ENCODE data around the gene ZNF750.

Gene ZNF750

GRCh38 chr17:82843904-82844680 is 4.3 kb upstream of the ZNF750 start:
- Histone ChIP-seq H3K79me2 (ENCODE audit: insufficient read depth, low read length) (no peaks in the 10 kb centered on the region), H3K4me3 (ENCODE audit: insufficient read depth, low read length, poor library complexity, severe bottlenecking) (no peak overlapping the region), H3K36me3 (ENCODE audit: low read length) (no peaks in the 10 kb centered on the region), H3K27ac (ENCODE audit: low read depth, low read length) (no peak overlapping the region), H3K9me2 (replicated peaks; ENCODE audit: insufficient read depth, low read length) (no peaks in the 10 kb centered on the region), H2AFZ (ENCODE audit: low read depth, low read length, severe bottlenecking) (no peak overlapping the region), H3F3A (ENCODE audit: insufficient read depth) (no peaks in the 10 kb centered on the region), H3K9me3 (ENCODE audit: insufficient read depth, low read length) (no peaks in the 10 kb centered on the region), H3K4me2 (ENCODE audit: low read depth, low read length, poor library complexity, severe bottlenecking) (no peak overlapping the region), H4K20me1 (ENCODE audit: low read depth, low read length) (no peaks in the 10 kb centered on the region), H3K9ac (ENCODE audit: low read length) (no peak overlapping the region), H3K27me3 (ENCODE audit: low read length) (no peaks in the 10 kb centered on the region)
- no peak for TF ChIP-seq CTCF (IDR thresholded peaks at IDR 0.05; ENCODE audit: insufficient read depth, low read length, poor library complexity, severe bottlenecking)
- no peak for TF ChIP-seq EZH2phosphoT487 (conservative IDR thresholded peaks at IDR 0.05; ENCODE audit: low read length)

DNA sequence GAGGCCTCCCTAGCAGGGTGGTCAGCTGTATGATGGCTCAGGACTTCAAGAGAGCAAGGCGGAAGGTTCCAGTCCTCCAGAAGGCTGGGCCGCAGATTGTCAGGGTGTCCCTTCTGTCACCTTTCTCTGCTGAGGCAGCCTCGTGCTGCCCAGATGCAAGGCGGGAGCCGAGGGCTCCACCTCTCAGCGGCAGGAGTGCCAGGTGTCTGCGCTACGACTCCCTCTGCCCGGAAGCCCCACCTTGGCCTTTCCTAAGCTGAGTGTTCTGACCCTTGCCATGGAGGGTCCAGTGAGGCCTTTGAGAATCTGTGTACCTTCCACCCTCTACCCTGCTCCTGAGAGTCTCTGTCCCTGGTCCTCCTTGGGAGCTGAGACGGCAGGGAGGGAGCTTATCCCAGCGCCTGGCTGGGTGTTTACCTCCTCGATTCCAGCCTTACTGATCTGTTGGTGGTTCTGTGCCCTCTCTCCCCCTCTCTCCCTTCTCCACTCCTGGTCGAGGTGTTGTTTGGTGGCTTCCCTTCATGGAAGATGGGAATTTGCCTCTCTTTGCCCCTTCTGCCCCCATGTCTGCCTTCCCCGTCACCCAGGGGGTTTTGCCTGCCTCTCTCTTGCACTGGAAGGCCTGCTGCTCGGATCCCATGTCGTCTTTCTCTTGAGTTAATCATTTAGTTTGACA is 2.2 kb upstream of the ZNF750 start:
- Histone ChIP-seq H3K27me3 (ENCODE audit: low read length) (no peaks in the 10 kb centered on the region), H4K20me1 (ENCODE audit: low read depth, low read length) (no peaks in the 10 kb centered on the region), H3K79me2 (ENCODE audit: insufficient read depth, low read length) (no peaks in the 10 kb centered on the region), H3K9me2 (replicated peaks; ENCODE audit: insufficient read depth, low read length) (no peaks in the 10 kb centered on the region), H3F3A (ENCODE audit: insufficient read depth) (no peaks in the 10 kb centered on the region), H3K9me3 (ENCODE audit: insufficient read depth, low read length) (no peaks in the 10 kb centered on the region), H3K9ac (ENCODE audit: low read length) (no peak overlapping the region), H3K4me3 (ENCODE audit: insufficient read depth, low read length, poor library complexity, severe bottlenecking) (no peak overlapping the region), H3K36me3 (ENCODE audit: low read length) (no peaks in the 10 kb centered on the region), H2AFZ (ENCODE audit: low read depth, low read length, severe bottlenecking) (no peak overlapping the region), H3K4me2 (ENCODE audit: low read depth, low read length, poor library complexity, severe bottlenecking) (no peak overlapping the region), H3K27ac (ENCODE audit: low read depth, low read length) (no peak overlapping the region)
- TF ChIP-seq EZH2phosphoT487 (conservative IDR thresholded peaks at IDR 0.05; ENCODE audit: low read length) = no peak
- TF ChIP-seq CTCF (IDR thresholded peaks at IDR 0.05; ENCODE audit: insufficient read depth, low read length, poor library complexity, severe bottlenecking) = no peak

GRCh38 chr17:82840431-82840831 is 609 bp upstream of the ZNF750 start:
- H3K79me2 ChIP-seq (ENCODE audit: insufficient read depth, low read length) = no peaks in the 10 kb centered on the region
- H3K27me3 ChIP-seq (ENCODE audit: low read length) = no peaks in the 10 kb centered on the region
- H3K4me3 ChIP-seq (ENCODE audit: insufficient read depth, low read length, poor library complexity, severe bottlenecking) = no peak overlapping the region
- TF ChIP-seq EZH2phosphoT487 (conservative IDR thresholded peaks at IDR 0.05; ENCODE audit: low read length) = no peak
- H3K27ac ChIP-seq (ENCODE audit: low read depth, low read length) = no peak overlapping the region
- H2AFZ ChIP-seq (ENCODE audit: low read depth, low read length, severe bottlenecking) = no peak overlapping the region
- no peaks in the 10 kb centered on the region for H3K9me3 ChIP-seq (ENCODE audit: insufficient read depth, low read length)
- H3K9ac ChIP-seq (ENCODE audit: low read length) = no peak overlapping the region
- H3K4me2 ChIP-seq (ENCODE audit: low read depth, low read length, poor library complexity, severe bottlenecking) = no peak overlapping the region
- no peaks in the 10 kb centered on the region for H3K36me3 ChIP-seq (ENCODE audit: low read length)
- H3K9me2 ChIP-seq (replicated peaks; ENCODE audit: insufficient read depth, low read length) = no peaks in the 10 kb centered on the region
- H3F3A ChIP-seq (ENCODE audit: insufficient read depth) = no peaks in the 10 kb centered on the region
- H4K20me1 ChIP-seq (ENCODE audit: low read depth, low read length) = no peaks in the 10 kb centered on the region

Data from SU-DHL-6 (cell line).